Hepatocyte (in vitro differentiated cells): ENCODE results near the gene OTOP3. TPM values are rescaled to one million over a fixed set of nuclear protein-coding genes. Genes with fewer than 3 reads are reported as not detected.
A peak's percentile ranks its signal among the peaks of the same experiment; 100 is the strongest.

Source experiments
- DNase-seq: peaks from one replicate; pipeline ENCODE4 v3.0.0-alpha.2; 2016; ENCODE audit warnings: low spot score
- H2AFZ ChIP-seq: fragments of 200-600 bp; sonication (generic); 2 replicates; pipeline ENCODE4 v1.6.0; 2016; ENCODE audit warnings: antibody characterized with exemption, mild to moderate bottlenecking
- H3K27ac ChIP-seq: fragments of 200-600 bp; sonication (generic); 2 replicates; pipeline ENCODE4 v1.5.1; 2016; ENCODE audit warnings: mild to moderate bottlenecking
- H3K27me3 ChIP-seq: fragments of 200-600 bp; sonication (generic); 2 replicates; pipeline ENCODE4 v1.6.1; 2016
- H3K36me3 ChIP-seq: fragments of 200-600 bp; sonication (generic); replicated peaks from 2 replicates; pipeline ENCODE4 v1.5.1; 2016; ENCODE audit warnings: low read depth; ENCODE audit not compliant: insufficient read depth
- H3K4me1 ChIP-seq: fragments of 200-600 bp; sonication (generic); 2 replicates; pipeline ENCODE4 v1.5.1; 2016; ENCODE audit warnings: mild to moderate bottlenecking, moderate library complexity; ENCODE audit not compliant: insufficient read depth
- H3K4me2 ChIP-seq: fragments of 200-600 bp; sonication (generic); 2 replicates; pipeline ENCODE4 v1.6.0; 2016
- H3K4me3 ChIP-seq: fragments of 200-600 bp; sonication (generic); 2 replicates; pipeline ENCODE4 v1.5.1; 2016; ENCODE audit warnings: mild to moderate bottlenecking
- H3K79me2 ChIP-seq: fragments of 200-600 bp; sonication (generic); 2 replicates; pipeline ENCODE4 v1.6.0; 2017; ENCODE audit warnings: mild to moderate bottlenecking
- H3K9me2 ChIP-seq: fragments of 200-600 bp; sonication (generic); replicated peaks from 2 replicates; pipeline ENCODE4 v1.6.0; 2017; ENCODE audit warnings: mild to moderate bottlenecking; ENCODE audit not compliant: insufficient read depth
- H3K9me3 ChIP-seq: fragments of 200-600 bp; sonication (generic); 2 replicates; pipeline ENCODE4 v1.5.1; 2016; ENCODE audit warnings: low read depth, mild to moderate bottlenecking
- H4K20me1 ChIP-seq: fragments of 200-600 bp; sonication (generic); 2 replicates; pipeline ENCODE4 v1.6.0; 2016; ENCODE audit warnings: mild to moderate bottlenecking; ENCODE audit not compliant: insufficient read depth, poor library complexity, severe bottlenecking
- EZH2 ChIP-seq: fragments of 200-600 bp; sonication (generic); IDR thresholded peaks from 2 replicates; pipeline ENCODE4 v1.6.1; 2016; ENCODE audit warnings: antibody characterized with exemption, mild to moderate bottlenecking, borderline replicate concordance
- EZH2phosphoT487 ChIP-seq: fragments of 200-600 bp; sonication (generic); IDR thresholded peaks from one replicate; pipeline ENCODE4 v1.6.1; 2018; ENCODE audit warnings: antibody characterized with exemption, mild to moderate bottlenecking, low read depth, moderate library complexity; ENCODE audit not compliant: unreplicated experiment, severe bottlenecking
- WGBS: methylation state at CpG from one replicate; pipeline ENCODE4 v1.1.6; 2016; ENCODE audit warnings: low lambda C conversion rate; ENCODE audit errors: missing lambda C conversion rate; 5-methylcytosine and 5-hydroxymethylcytosine counted together
- polyA plus RNA-seq: library from polyadenylated mRNA; unstranded; fragments of >200 nt; fragmentation: Nextera tagmentation; extraction: Ambion mirVana; gene quantifications from 2 replicates; pipeline ENCODE4 v1.2.1, GENCODE V29; 2016
- total RNA-seq: library from RNA; depleted of rRNA; stranded (reverse); fragments of >200 nt; gene quantifications from 2 replicates; pipeline ENCODE4 v1.2.3, GENCODE V29; 2014
- TF ChIP-seq, protein P1 (sequence below): fragments of 200-600 bp; sonication (generic); IDR thresholded peaks from 2 replicates; pipeline ENCODE4 v1.5.1; 2016; ENCODE audit warnings: antibody characterized with exemption, mild to moderate bottlenecking; ENCODE audit not compliant: poor library complexity

Gene OTOP3
- total and polyA plus RNA-seq, 2 experiments from 2014 or later: 0.43 TPM; not detected in 1

GRCh38 chr17:74954665-74955421 is 19.1 kb downstream of the OTOP3 start:
- no peak for DNase-seq
- no peaks in the 10 kb centered on the region for H3K79me2 ChIP-seq
- no peaks in the 10 kb centered on the region for H3K9me3 ChIP-seq
- H3K27me3 ChIP-seq: no peaks in the 10 kb centered on the region
- no peak for TF ChIP-seq EZH2phosphoT487
- TF ChIP-seq, protein P1, sequence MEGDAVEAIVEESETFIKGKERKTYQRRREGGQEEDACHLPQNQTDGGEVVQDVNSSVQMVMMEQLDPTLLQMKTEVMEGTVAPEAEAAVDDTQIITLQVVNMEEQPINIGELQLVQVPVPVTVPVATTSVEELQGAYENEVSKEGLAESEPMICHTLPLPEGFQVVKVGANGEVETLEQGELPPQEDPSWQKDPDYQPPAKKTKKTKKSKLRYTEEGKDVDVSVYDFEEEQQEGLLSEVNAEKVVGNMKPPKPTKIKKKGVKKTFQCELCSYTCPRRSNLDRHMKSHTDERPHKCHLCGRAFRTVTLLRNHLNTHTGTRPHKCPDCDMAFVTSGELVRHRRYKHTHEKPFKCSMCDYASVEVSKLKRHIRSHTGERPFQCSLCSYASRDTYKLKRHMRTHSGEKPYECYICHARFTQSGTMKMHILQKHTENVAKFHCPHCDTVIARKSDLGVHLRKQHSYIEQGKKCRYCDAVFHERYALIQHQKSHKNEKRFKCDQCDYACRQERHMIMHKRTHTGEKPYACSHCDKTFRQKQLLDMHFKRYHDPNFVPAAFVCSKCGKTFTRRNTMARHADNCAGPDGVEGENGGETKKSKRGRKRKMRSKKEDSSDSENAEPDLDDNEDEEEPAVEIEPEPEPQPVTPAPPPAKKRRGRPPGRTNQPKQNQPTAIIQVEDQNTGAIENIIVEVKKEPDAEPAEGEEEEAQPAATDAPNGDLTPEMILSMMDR: no peak
- TF ChIP-seq EZH2: no peak
- H3K27ac ChIP-seq: no peak overlapping the region
- no peak overlapping the region for H2AFZ ChIP-seq
- H3K4me1 ChIP-seq: peaks cover 11% of the 10 kb centered on the region
- no peaks in the 10 kb centered on the region for H3K9me2 ChIP-seq
- 62% methylated on average over 13 of the region's 13 CpGs for WGBS
- no peaks in the 10 kb centered on the region for H3K36me3 ChIP-seq
- H3K4me3 ChIP-seq: no peak overlapping the region
- H4K20me1 ChIP-seq: no peaks in the 10 kb centered on the region
- H3K4me2 ChIP-seq: no peak overlapping the region

DNA sequence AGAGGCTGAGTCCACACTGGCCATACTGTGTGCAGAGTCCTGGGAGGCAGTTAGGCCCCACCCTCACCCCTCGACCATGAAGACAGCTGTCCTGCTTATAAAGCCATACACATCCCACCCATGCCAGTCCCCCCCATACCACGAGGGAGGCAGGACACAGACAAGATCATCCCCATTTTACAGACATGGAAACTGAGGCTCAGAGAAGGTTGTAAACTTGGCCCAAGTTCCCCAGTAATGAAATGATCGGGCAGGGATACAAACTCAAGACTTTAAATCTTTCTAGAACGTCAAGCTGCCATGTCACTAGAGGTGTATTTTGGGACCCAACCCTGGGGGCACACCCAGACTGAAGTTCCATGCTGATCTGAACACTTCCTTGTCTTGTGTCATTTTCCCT is 20.4 kb downstream of the OTOP3 start:
- WGBS: 81% methylated on average over 4 of the region's 4 CpGs
- Histone ChIP-seq H3K4me3 (no peak overlapping the region), H3K4me1 (peaks cover 7% of the 10 kb centered on the region), H3K79me2 (no peaks in the 10 kb centered on the region), H3K4me2 (no peak overlapping the region), H3K27me3 (no peaks in the 10 kb centered on the region), H3K36me3 (no peaks in the 10 kb centered on the region), H2AFZ (no peak overlapping the region), H3K9me3 (no peaks in the 10 kb centered on the region), H3K9me2 (no peaks in the 10 kb centered on the region), H3K27ac (no peak overlapping the region), H4K20me1 (no peaks in the 10 kb centered on the region)
- TF ChIP-seq, protein P1: no peak
- TF ChIP-seq EZH2 (no peak), EZH2phosphoT487 (no peak)
- no peak for DNase-seq

- Histone ChIP-seq H3K4me3 (no peak overlapping the region), H4K20me1 (no peaks in the 10 kb centered on the region), H3K27me3 (no peaks in the 10 kb centered on the region), H3K4me1 (peaks cover 3% of the 10 kb centered on the region), H2AFZ (no peak overlapping the region), H3K4me2 (no peak overlapping the region), H3K27ac (no peak overlapping the region), H3K36me3 (no peaks in the 10 kb centered on the region), H3K9me3 (no peaks in the 10 kb centered on the region), H3K9me2 (no peaks in the 10 kb centered on the region), H3K79me2 (no peaks in the 10 kb centered on the region)
- DNase-seq: peak; percentile 73
- 41% methylated on average over 22 of the region's 33 CpGs for WGBS
- no peak for TF ChIP-seq EZH2phosphoT487
- TF ChIP-seq, protein P1: peak; percentile 77
Observed at GRCh38 chr17:74957935-74958740, 22.4 kb downstream of the OTOP3 start.
